MV-4-11 (cell line): ENCODE data around the gene GLUD1.
A peak's percentile ranks its signal among the peaks of the same experiment; 100 is the strongest.
"Not testable (repeated sequence)": the region's sequence is repeated elsewhere in the genome, so short reads cannot be mapped to it uniquely, and the experiment has no call there.

Experiments
- DNase-seq: peaks from one replicate; lab custom pipeline; 2025; lab: John Stamatoyannopoulos, UW

GLUD1 gene

DNA sequence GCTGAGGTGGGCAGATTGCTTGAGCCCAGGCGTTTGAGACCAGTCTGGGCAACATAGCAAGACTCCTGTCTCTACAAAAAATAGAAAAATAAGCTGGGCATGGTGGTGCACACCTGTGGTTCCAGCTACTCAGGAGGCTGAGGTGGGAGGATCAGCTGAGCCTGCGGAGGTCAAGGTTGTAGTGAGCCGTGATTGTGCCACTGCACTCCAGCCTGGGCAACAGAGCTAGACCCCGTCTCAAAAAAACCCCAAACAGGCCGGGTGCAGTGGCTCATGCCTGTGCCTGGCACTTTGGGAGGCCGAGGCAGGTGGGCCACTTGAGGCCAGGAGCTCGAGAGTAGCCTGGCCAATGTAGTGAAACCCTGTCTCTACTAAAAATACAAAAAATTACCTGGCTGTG is 51.1 kb downstream of the GLUD1 start:
- DNase-seq, result not testable (repeated sequence)

DNA sequence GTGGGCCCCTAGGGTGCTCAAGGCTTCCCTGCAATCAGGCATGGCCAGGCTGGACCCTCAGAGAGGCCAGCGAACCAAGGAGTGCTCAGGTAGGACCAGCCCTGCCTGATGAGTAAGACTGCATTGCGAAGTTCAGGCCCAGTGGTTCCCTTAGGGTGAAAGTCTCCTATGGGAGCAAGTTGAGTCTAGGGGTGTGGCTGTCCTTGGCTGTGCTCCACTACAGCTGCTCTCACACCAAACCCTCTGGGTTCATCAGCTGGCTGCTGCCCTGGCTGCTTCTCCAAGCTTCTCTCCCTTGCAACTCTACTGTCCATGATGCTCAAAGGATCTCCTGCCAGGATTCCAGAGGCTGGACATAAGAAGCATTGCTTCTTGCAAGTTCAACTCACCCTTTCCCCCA is 55.9 kb downstream of the GLUD1 start:
- DNase-seq, result no peak

DNA sequence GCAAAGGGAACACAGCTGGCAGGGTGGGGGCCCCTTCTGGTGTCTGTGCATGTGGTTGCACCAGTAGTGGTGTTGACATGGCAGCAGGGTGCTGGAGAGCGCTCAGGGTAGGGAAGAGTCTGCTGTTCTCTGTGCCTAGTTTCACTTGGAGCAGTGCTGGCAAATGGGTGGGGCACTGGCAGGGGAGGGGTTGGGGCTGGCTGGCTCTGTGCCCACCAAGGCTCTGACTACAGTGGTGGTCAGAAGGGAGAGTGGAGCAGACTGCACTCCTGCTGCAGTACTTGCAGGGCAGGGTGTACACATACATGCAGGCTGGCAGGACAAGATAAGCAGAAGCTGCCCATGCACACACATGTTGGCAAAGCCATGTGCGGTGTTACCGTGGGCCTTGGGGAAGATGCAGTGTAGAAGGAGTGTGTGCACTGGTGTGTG is 56.3 kb downstream of the GLUD1 start:
- DNase-seq, result peak; percentile 41

DNA sequence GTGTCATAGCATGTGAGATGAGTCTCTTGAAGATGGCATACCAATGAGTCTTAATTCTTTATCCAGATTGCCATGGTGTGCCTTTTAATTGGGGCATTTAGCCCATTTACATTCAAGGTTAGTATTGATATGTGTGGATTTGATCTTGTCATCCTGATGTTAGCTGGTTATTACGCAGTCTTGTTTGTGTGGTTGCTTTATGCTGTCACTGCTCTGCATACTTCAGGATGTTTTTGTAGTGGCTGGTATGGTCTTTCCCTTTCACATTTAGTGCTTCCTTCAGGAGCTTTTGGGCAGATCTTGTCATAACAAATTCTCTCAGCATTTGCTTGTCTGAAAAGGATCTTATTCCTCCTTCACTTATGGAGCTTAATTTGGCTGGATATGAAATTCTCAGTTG is 58.0 kb downstream of the GLUD1 start:
- DNase-seq, result no peak

DNA sequence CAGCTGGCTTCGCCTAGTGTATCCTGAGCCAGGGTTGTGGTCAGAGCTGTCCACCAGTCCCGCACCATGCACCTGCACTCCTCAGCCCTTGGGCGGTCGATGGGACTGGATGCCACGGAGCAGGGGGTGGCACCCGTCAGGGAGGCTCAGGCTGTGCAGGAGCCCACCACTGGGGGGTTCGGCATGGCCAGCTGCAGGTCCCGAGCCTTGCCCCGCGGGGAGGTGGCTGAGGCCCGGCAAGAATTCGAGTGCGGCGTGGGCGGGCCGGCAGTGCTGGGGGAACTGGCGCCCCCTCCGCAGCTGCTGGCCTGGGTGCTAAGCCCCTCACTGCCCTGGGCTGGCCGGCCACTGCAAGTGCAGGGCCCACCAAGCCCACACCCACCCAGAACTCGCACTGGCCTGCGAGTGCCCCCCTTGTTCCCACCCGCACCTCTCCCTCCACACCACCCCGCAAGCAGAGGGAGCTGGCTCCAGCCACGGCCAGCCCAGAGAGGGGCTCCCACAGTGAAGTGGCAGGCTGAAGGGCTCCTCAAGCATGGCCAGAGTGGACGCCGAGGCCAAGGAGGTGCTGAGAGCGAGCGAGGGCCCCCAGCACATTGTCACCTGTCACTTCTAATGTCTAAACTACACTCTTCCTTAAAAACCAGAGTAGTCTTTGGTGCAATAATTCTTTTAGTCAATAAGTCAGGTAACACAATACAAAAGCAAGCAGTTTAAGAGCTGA is 63.6 kb downstream of the GLUD1 start:
- DNase-seq, result no peak

DNA sequence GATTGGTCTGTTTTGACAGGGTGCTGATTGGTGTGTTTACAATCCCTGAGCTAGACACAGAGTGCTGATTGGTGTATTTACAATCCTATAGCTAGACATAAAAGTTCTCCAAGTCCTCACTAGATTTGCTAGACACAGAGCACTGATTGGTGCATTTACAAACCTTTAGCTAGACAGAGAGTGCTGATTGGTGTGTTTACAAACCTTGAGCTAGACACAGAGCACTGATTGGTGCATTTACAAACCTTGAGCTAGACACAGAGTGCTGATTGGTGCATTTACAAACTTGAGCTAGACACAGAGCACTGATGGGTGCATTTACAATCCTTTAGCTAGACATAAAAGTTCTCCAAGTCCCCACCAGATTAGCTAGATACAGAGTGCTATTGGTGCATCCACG is 64.2 kb downstream of the GLUD1 start:
- DNase-seq, result not testable (repeated sequence)

DNA sequence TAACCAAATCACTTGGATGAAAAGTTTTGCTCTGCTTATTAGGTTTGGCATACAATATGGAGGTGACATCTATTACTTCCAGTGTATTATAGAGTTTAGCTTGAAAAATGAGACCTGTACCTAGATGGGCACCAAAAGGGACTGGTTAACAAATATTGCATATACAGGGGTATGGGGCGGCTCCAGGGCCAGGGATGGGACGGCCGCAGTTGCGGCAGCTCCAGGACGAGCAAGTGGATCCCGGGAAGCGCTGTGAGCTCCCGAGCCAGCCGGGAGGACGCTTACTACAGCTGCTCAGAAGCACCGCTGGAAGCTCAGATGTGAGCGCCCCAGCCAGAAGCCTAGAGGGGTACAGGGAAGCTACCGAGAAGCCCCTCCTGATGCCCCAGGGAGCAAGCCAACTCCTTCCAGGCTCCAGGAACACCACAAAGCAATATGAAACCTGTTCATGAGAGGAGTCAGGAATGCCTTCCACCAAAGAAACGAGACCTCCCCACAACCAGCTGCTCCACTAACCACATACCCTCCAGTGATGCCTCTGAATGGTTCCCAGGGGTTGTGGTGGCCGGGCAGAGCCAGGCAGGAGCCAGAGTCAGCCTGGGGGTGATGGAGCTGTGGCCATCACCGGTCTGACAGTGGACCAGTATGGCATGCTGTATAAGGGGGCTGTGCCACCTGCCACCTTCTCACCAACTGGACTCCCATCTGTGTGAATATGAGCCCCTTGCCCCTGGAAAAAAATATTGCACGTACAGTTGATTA is 67.7 kb downstream of the GLUD1 start:
- DNase-seq, result not testable (repeated sequence)

DNA sequence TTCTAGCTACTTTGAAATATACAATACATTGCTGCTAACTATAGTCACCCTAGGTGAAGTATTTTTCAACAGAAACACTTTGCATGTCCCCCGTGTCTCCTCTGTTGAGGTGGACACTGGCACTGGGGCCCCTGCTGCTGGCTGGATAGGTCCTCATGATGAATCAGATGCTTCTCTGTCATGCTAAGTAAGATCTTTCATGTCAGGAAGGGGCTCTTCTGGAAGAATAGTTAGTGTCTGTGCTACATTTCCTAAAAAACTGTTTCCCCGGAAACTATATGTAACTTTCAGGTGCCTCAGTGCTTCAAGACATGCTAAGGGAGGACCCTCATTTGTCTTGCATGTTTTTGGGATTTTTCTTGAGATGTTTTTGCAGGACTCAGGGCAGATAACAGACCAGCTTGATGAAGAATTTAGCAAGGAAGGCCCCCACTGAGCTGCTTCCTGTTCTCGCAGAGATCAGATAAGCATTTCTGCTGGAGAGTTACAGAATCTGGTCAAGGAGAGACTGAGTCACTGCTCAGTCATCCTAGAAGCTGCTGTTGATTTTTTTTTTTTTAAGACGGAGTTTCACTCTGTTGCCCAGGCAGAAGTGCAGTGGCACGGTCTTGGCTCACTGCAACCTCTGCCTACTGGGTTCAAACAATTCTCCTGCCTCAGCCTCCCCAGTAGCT is 69.2 kb downstream of the GLUD1 start:
- peak; percentile 79 for DNase-seq

DNA sequence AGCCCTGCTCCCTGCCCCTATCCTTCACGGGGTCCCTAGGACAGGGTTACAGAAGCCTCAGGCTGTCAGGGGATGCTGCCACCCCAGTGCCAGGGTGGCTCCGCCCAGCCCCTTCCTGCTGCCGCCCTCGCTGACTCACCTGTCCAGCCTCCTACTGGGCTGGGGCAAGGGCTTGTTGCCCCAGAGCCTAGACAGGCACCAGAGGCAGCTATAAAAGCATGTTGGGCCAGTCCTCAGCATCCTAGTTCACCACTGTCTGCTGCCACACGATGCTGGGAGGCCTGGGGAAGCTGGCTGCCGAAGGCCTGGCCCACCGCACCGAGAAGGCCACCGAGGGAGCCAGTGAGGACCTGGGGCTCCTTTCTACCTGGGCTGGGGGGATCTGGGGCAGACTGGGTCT is 74.6 kb downstream of the GLUD1 start, which contains the start of gene FAM25A:
Gene FAM25A, plus strand, starts transcription at position 239 of the 400 bp plus-strand sequence. Its CDS starts 31 bp downstream, at position 270.
- not testable (repeated sequence) for DNase-seq

DNA sequence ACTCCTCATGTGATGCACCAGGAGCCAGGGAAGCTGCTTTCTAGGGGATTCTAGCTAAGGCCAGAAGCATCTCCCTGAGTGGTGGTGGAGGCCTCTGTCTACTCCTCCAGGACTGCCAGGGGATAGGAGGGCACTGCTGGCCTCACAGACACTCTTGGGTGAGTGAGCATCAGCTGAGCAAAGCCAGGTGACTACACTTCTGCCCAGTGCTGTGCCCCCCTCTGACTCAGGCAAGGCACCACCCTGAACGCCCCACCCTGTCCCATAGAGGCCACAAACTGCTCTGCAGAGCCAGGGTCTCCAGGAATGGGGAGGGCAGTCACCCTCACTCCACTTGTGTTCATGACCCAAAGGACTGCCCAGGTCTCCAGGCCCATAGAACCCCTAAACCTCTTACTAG is 75.1 kb downstream of the GLUD1 start:
- DNase-seq, result not testable (repeated sequence)

DNA sequence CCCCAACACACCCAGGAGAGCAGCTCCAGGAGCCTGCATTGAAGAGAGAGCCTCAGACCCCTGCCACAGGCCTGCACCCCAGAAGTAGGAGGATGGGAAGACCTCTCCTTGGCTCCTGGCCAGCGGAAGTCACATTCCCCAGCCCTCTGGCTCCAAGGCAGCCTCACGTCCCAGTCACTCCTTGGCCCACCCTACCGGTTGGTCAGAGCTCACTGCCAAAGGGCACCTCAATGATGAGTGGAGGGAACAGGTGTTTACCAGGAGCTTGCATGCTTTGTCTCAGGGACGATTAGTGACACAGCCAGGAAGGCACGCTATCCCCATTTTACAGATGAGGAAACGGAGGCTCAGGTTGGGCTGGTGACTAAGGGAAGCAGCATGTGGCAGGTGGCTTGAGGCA is 75.6 kb downstream of the GLUD1 start:
- DNase-seq, result not testable (repeated sequence)

DNA sequence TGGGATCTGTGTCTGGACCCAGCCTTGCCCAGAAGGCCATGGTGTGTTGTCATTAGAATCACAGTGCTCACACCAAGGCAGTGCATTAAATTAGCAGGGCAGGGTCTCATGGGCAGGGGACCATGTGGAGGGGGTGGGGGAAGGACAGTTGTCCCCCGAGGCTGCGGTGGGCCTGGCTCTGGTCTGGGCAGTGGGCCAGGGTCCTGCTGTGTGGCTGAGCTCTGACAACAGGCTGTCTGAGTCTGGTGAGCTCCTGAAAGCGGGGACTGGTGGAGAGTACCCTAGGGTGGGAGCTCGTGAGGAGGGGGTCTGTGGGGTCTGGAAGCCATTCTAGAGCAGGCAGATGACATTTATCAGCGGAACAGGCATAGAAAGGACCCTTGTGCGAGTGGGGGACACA is 76.5 kb downstream of the GLUD1 start:
- DNase-seq, result not testable (repeated sequence)

DNA sequence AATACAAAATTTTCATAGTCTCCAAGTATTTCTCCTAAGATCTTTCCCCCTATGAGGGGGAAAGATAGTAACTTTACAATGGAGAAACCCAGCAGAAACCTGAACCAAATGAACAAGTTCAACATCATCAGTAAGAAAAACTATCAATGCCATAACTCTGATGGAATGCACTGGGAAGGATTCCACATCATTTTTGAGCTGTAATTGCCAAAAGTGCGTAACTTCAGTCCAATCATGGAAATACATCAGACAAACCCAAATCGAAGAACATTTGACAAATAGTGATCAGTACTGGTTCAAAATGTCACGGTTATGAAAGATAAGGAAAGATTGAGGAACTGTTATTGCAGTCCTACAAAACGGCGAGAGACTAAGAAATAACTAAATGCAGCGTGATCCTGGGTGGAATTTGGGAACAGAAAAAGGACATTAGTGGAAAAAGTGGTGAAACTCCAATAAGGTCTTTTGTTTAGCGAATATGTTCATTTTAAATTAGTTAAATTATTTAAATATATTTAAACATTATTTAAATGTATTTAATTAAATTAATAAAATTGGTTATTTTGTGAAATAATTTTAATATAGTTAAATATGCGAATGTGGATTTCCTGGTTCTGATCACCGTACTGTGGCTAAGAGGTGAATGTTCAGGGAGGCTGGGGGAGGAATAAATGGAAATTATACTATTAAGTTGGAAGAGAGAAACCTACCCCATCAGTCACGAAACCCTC is 79.5 kb downstream of the GLUD1 start:
- DNase-seq, result not testable (repeated sequence)

DNA sequence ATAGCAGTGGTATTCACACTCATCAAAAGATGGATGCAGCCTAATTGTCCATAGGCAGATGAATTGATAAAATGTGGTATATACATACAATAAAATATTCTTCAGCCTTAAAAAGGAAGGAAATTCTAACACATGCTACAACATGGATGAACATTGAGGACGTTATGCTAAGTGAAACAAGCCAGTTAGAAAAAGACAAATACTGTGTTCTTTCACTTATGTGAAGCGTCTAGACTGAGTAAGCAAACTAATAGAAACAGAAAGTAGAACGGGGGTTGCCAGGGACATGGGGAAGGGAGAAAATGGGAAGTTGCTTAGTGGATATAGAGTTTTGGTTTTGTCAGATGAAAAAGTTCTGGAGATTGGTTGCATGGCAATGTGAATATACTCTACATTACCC is 81.1 kb downstream of the GLUD1 start:
- DNase-seq, result peak; percentile 61

DNA sequence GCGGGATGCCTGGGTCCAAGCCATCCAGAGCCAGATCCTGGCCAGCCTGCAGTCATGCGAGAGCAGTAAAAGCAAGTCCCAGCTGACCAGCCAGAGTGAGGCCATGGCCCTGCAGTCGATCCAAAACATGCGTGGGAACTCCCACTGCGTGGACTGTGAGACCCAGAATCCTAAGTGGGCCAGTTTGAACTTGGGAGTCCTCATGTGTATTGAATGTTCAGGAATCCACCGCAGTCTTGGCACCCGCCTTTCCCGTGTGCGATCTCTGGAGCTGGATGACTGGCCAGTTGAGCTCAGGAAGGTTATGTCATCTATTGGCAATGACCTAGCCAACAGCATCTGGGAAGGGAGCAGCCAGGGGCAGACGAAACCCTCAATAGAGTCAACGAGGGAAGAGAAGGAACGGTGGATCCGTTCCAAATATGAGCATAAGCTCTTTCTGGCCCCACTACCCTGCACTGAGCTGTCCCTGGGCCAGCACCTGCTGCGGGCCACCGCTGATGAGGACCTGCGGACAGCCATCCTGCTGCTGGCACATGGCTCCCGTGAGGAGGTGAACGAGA is 85.4 kb downstream of the GLUD1 start:
- DNase-seq, result not testable (repeated sequence)

DNA sequence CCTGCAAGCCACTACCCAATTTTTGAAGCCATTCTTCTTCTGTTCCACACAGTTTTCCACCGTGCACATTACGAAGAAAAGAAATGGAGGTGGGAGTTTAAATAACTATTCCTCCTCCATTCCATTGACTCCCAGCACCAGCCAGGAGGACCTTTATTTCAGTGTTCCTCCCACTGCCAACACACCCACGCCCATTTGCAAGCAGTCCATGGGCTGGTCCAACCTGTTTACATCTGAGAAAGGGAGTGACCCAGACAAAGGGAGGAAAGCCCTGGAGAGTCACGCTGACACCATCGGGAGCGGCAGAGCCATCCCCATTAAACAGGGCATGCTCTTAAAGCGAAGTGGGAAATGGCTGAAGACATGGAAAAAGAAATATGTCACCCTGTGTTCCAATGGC is 86.3 kb downstream of the GLUD1 start:
- not testable (repeated sequence) for DNase-seq

DNA sequence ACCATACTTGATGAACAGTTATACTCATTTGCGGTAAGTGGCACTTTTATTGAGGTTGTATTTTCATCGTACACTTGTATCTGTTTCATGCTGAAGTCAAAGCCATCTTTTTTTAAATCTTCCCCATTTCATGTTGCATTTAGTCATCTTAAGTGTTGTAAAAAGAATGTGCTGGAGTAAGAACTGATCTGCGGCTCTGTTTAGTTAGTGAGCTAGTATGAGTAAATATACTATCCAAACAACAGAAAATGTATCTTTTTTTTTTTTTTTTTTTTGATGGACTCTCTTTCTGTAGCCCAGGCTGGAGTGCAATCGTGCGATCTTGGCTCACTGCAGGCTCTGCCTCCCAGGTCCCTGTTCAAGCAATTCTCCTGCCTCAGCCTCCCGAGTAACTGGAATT is 87.0 kb downstream of the GLUD1 start:
- not testable (repeated sequence) for DNase-seq

DNA sequence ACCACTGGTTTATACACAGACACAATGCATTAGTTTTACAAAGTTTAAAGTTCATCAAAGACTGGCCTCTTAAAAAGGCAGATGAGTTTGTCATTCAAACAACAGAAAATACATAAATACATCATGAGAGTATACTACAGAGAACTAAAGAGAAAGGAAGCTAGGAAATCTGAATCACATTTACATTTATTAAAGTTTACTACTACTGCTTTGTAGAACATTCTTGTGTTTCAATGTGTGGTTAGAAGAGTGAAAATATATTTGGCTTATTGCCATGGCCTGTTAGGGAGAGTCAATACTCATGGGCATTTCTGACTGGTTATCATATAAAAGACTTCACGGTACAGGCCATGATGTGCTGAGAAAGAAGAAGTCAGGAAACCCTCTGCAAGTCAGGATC is 87.5 kb downstream of the GLUD1 start:
- not testable (repeated sequence) for DNase-seq

DNA sequence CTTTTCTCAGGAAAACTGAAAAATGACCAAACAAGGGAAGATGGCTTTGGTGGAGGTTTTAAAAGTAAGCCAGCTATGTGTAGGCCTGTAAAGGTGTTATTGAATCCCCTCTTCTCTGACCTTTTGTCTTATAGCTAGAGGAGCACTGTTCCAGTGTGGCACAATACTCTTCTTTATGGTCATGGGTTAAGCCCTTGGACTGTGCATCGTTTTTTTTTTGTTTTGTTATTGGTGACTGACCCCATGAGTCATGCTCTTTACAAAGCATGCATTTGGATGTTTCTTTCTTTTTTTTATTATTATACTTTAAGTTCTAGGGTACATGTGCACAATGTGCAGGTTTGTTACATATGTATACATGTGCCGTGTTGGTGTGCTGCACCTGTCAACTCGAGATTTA is 94.2 kb downstream of the GLUD1 start:
- no peak for DNase-seq
